ENCODE data around the gene ARAP2. TPM values are rescaled to one million over a fixed set of nuclear protein-coding genes. Genes with fewer than 3 reads are reported as not detected.

ARAP2 gene, protein sequence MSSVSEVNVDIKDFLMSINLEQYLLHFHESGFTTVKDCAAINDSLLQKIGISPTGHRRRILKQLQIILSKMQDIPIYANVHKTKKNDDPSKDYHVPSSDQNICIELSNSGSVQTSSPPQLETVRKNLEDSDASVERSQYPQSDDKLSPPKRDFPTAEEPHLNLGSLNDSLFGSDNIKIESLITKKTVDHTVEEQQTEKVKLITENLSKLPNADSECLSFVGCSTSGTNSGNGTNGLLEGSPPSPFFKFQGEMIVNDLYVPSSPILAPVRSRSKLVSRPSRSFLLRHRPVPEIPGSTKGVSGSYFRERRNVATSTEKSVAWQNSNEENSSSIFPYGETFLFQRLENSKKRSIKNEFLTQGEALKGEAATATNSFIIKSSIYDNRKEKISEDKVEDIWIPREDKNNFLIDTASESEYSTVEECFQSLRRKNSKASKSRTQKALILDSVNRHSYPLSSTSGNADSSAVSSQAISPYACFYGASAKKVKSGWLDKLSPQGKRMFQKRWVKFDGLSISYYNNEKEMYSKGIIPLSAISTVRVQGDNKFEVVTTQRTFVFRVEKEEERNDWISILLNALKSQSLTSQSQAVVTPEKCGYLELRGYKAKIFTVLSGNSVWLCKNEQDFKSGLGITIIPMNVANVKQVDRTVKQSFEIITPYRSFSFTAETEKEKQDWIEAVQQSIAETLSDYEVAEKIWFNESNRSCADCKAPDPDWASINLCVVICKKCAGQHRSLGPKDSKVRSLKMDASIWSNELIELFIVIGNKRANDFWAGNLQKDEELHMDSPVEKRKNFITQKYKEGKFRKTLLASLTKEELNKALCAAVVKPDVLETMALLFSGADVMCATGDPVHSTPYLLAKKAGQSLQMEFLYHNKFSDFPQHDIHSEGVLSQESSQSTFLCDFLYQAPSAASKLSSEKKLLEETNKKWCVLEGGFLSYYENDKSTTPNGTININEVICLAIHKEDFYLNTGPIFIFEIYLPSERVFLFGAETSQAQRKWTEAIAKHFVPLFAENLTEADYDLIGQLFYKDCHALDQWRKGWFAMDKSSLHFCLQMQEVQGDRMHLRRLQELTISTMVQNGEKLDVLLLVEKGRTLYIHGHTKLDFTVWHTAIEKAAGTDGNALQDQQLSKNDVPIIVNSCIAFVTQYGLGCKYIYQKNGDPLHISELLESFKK (N-terminal part only)
- total RNA-seq (2014; rRNA removed; shearing (Covaris generic)) (0.39 and 4.8 TPM in 2 replicates), polyA plus RNA-seq (2016; fragmentation: Nextera tagmentation; extraction: Ambion mirVana) (0.21 and 0.92 TPM in 2 replicates)
- long read RNA-seq, partial matches to known transcripts = 0 of 1 reads
- long read RNA-seq, other reads (novel, unspliced or antisense) = 1 of 1 reads

DNA sequence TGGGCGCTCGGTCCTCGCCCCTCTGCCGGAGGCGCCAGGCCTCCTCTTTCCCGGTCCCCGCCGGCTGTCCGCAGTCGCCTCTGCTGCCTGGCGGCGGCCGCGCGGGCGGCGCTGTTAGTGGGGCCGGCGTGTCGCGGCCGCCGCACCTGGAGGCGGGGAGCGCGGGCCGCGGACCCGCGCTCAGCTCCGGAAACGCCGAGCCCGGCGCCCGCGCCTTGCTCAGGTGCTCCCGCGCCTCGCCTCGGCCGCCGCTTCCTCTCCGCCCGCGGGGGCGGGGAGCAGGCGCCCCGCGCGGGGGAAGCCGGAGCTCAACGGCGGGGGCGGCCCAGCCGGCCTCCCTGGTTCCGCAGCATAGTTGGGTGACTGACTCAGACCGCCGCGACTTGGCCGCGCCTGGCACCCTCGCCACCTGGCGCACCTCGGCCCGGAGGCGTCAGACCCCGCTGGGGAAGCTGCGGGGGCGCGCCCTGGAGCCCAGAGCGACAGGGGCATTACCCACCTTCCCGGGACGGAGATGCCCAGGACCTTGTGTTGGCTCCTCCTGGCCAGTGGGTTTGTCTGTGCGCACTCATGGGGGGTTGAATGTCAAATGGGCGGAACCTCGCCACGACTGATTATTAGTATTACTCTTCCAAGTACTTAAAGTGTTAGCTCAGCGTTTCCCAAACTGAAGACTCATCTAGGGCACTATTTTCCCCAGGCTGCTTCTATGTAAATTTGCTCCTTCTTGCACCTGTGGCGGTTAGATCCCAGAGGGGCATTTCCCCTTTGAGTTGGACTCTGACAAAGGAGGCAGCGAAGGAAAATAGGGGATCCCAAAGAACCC, at the start of gene ARAP2:
ARAP2 (minus strand) TSS at position 258 of the 826 bp plus-strand sequence. CDS start 15,028 bp downstream, outside the sequence.
- H3K4me3 Mint-ChIP-seq = peak within 1 kb of the TSS; percentile 89
- TF ChIP-seq NANOG (IDR thresholded peaks at IDR 0.05; ENCODE audit: borderline replicate concordance) (no peak), POLR2AphosphoS5 (IDR thresholded peaks at IDR 0.05; ENCODE audit: low read depth) (no peak), ZNF331 (CRISPR knock-in tag; IDR thresholded peaks at IDR 0.05; ENCODE audit: low read depth) (no peak)
- TF ChIP-seq, protein P1, sequence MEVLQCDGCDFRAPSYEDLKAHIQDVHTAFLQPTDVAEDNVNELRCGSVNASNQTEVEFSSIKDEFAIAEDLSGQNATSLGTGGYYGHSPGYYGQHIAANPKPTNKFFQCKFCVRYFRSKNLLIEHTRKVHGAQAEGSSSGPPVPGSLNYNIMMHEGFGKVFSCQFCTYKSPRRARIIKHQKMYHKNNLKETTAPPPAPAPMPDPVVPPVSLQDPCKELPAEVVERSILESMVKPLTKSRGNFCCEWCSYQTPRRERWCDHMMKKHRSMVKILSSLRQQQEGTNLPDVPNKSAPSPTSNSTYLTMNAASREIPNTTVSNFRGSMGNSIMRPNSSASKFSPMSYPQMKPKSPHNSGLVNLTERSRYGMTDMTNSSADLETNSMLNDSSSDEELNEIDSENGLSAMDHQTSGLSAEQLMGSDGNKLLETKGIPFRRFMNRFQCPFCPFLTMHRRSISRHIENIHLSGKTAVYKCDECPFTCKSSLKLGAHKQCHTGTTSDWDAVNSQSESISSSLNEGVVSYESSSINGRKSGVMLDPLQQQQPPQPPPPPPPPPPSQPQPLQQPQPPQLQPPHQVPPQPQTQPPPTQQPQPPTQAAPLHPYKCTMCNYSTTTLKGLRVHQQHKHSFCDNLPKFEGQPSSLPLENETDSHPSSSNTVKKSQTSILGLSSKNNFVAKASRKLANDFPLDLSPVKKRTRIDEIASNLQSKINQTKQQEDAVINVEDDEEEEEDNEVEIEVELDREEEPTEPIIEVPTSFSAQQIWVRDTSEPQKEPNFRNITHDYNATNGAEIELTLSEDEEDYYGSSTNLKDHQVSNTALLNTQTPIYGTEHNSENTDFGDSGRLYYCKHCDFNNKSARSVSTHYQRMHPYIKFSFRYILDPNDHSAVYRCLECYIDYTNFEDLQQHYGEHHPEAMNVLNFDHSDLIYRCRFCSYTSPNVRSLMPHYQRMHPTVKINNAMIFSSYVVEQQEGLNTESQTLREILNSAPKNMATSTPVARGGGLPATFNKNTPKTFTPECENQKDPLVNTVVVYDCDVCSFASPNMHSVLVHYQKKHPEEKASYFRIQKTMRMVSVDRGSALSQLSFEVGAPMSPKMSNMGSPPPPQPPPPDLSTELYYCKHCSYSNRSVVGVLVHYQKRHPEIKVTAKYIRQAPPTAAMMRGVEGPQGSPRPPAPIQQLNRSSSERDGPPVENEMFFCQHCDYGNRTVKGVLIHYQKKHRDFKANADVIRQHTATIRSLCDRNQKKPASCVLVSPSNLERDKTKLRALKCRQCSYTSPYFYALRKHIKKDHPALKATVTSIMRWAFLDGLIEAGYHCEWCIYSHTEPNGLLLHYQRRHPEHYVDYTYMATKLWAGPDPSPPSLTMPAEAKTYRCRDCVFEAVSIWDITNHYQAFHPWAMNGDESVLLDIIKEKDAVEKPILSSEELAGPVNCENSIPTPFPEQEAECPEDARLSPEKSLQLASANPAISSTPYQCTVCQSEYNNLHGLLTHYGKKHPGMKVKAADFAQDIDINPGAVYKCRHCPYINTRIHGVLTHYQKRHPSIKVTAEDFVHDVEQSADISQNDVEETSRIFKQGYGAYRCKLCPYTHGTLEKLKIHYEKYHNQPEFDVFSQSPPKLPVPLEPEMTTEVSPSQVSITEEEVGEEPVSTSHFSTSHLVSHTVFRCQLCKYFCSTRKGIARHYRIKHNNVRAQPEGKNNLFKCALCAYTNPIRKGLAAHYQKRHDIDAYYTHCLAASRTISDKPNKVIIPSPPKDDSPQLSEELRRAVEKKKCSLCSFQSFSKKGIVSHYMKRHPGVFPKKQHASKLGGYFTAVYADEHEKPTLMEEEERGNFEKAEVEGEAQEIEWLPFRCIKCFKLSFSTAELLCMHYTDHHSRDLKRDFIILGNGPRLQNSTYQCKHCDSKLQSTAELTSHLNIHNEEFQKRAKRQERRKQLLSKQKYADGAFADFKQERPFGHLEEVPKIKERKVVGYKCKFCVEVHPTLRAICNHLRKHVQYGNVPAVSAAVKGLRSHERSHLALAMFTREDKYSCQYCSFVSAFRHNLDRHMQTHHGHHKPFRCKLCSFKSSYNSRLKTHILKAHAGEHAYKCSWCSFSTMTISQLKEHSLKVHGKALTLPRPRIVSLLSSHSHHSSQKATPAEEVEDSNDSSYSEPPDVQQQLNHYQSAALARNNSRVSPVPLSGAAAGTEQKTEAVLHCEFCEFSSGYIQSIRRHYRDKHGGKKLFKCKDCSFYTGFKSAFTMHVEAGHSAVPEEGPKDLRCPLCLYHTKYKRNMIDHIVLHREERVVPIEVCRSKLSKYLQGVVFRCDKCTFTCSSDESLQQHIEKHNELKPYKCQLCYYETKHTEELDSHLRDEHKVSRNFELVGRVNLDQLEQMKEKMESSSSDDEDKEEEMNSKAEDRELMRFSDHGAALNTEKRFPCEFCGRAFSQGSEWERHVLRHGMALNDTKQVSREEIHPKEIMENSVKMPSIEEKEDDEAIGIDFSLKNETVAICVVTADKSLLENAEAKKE (CRISPR knock-in tag; IDR thresholded peaks at IDR 0.05) = no peak
- Histone ChIP-seq H2AFZ (peak within 1 kb of the TSS; percentile 98), H3K27me3 (ENCODE audit: insufficient read depth) (peaks cover 42% of the 10 kb centered on the region), H3K4me1 (ENCODE audit: insufficient read depth) (no peaks in the 10 kb centered on the region), H3K36me3 (ENCODE audit: insufficient read depth) (no peaks in the 10 kb centered on the region), H3F3A (replicated peaks; ENCODE audit: low read depth) (no peaks in the 10 kb centered on the region; the same call in 1 of the 2 replicates), H3K9me2 (ENCODE audit: insufficient read depth) (no peaks in the 10 kb centered on the region), H3K4me2 (peak within 1 kb of the TSS; percentile 80), H3K79me2 (replicated peaks; ENCODE audit: insufficient read depth) (no peaks in the 10 kb centered on the region), H3K27ac (ENCODE audit: low read depth) (no peak within 1 kb of the TSS), H3K4me3 (peak within 1 kb of the TSS; percentile 78), H4K20me1 (replicated peaks; ENCODE audit: insufficient read depth) (no peaks in the 10 kb centered on the region)
- peaks cover 10% of the 10 kb centered on the region for H3K27me3 Mint-ChIP-seq (ENCODE audit: insufficient read depth, low read depth, poor library complexity)
- H3K4me1 Mint-ChIP-seq = peaks cover 6% of the 10 kb centered on the region
- no peaks in the 10 kb centered on the region for H3K36me3 Mint-ChIP-seq (ENCODE audit: low read depth)
- DNase-seq (ENCODE audit: low spot score) (peak; percentile 74), ATAC-seq (peak; percentile 83)
- H3K27ac Mint-ChIP-seq = no peak within 1 kb of the TSS
- no peaks in the 10 kb centered on the region for H3K9me3 Mint-ChIP-seq

Data from GM23338 (cell line).